HG03565 (cell line): ENCODE measurements around the gene PTPRN2.
"Not testable (repeated sequence)": the region's sequence is repeated elsewhere in the genome, so short reads cannot be mapped to it uniquely, and the experiment has no call there.

ENCODE experiments used
- ATAC-seq: cut with Tn5 transposase; IDR thresholded peaks from one replicate; pipeline ENCODE4 v1.9.1; 2021; ENCODE audit warnings: mild to moderate bottlenecking, moderate library complexity; ENCODE audit not compliant: unreplicated experiment

Gene PTPRN2

GRCh38 chr7:158406801-158407200, 180.8 kb downstream of the PTPRN2 start:
- no peak for ATAC-seq

DNA sequence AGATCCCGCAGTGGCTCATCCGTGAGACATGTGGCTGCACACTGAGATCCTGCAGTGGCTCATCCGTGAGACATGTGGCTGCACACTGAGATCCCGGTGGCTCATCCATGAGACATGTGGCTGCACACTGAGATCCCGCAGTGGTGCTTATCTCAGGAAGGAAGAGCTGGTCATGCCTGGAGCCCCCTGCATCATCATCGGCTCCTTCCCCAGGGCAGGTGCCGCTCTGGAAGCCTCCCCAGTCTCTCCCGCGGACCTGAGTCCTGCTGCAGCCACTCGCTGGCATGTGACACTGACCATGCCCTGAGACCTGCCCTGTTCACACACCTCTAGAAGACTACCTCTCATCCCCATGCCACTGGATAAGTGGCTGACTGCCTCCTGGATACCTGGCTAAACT, 181.3 kb downstream of the PTPRN2 start:
- ATAC-seq: no peak

GRCh38 chr7:158405771-158406170, 181.9 kb downstream of the PTPRN2 start:
- not testable (repeated sequence) for ATAC-seq

GRCh38 chr7:158405324-158405723, 182.3 kb downstream of the PTPRN2 start:
- ATAC-seq: no peak

DNA sequence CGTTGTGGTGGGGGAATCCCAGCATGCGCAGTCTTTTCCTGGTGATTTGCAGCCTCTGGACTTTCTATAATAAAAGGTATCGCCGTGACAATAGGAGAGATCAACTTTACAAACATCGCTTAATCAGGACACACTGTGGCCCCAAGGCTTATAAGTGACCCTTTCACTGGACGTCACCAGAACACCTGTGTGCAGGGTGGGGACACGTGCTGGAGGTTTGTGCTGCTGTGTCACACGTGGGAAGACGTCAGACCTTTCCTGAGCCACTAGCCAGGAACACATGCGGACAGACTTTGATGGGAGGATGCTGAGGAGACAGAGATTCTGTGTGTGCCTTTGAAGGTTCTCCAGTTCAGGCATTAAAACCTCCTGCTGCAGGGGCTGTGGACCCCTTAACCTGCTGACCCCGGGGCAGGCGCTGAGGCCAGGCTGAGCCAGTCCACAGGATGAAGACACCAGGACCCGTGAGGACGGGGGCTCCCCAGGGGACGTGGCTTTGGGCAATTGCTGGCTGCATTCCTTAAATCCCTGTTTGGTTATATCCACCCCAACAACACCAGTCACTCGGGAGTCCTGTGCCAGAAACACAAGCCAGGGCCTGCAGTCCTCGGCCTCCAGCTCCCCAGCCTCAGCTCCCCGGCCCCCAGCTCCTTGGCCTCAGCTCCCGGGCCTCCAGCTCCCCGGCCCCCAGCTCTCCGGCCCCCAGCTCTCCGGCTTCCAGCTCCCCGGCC, 183.4 kb downstream of the PTPRN2 start:
- ATAC-seq: no peak

GRCh38 chr7:158403013-158403821, 184.4 kb downstream of the PTPRN2 start:
- ATAC-seq: no peak

DNA sequence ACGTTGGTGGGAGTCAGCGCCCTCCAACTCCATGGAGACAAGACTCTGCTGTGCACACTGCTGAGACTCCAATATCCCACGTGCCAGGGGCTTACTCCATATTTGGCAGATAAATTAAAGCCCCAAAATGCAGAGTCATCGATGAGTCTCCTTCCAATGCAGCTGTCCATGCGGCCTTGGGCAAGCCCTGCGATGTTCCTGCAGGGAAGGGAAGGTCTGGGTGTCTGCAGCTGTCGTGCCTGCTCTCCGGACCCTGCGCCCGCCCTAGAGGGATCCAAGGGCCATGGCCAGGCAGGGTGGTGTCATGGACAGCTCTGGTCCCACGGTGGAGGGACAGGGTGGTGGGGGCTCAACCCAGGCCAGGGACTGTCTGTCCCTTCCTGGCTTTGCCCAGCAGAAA, 185.2 kb downstream of the PTPRN2 start:
- ATAC-seq: no peak

DNA sequence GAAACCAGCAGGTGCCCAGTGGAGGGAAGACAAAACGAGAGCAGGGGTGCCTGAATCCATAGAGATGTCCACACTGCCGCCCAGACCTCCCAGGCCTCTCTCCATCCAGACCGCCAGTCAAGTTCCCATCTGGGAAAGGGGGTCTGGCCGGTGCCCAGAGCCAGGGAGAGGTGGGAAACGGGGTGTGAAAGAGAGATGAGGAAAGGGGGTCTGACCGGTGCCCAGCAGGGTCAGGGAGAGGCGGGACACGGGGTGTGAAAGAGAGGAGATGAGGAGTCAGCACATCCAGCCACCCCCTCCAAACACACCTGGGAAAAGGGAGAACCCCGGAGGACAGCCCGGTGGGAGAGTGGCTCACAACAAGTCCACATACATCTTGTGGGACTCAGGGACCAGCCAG, 185.8 kb downstream of the PTPRN2 start:
- ATAC-seq: no peak

DNA sequence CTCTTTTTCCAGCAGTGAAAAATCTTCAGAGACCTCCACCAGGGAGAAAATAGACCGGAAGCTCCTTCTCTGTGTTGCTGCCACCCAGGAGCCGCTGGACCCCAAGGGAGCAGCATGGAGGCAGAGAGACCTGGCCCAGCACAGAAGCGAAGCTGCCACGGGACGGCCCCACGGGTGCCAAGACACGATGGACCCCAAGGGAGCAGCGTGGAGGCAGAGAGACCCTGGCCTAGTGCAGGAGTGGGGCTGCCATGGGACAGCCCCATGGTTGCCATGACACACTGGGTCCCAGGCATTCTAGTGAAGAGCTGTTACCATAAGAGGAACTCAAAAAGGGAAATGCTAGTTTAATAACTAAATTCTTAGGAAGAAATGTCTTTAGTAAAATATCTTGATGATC, 186.3 kb downstream of the PTPRN2 start:
- ATAC-seq: no peak

DNA sequence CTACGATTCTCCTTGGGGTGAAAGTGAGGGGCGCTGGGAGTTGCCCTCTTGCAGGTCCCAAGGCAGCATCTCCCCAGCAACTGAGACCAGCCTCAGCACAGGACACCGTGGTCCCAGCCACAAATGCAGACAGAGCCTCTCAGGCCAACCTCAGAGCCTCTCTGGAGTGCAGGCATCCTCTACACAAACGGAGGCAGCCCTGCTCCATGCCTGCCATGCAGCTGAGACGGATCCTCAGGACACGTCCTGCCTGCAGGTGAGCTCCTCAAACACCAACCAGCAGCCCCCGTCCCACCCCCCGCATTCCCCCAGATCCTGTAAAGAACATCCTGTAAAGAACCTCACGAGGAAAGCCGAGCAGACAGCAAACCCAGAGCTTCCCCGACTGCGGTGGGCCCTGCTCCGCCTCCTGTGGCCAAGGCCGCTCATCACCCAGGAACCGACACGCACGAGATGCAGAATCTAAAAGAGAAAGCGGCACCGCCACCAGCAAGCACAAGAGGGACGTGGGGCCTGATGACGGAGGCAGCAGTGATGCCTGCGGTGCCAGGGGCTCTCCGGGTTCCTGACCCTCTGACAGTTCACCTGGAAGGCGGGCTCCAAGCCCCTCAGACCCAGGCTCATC, 186.9 kb downstream of the PTPRN2 start:
- ATAC-seq: no peak

DNA sequence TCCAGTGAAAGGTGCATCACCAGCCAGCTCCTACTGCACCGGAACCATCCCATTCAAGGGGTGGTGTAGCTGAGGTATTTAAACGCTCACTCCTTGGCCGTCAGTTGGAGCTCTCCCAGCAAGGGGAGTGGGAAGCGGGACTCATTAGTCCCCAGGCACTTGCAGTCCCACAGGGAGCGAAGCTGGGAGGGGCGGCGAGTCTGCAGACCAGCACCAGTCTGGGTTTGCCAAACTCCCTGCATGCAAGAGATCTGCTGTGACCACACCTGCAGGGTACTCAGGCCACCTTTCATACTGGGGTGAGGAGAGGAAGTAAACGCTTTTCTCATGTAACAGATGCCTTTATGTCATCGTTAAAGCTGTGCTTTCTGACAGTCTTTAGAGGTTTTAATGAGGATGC, 187.9 kb downstream of the PTPRN2 start:
- no peak for ATAC-seq

DNA sequence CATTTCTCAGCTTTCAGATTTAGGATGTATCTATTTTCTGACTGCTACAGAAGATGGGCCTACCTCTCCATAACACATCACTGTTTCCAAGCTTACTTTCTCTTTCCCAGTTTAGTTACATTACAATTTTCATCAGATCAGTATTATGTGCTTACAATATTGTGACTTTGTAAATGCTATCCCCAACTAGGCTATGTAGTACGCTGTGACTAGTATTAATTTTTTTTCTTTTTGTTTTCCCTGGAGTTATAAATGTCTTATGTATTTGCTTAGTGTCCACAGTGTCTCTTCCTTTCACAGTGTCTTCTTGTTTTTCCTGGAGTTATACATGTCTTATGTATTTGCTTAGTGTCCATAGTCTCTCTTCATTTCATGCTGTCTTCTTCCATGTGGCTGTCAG, 188.9 kb downstream of the PTPRN2 start:
- ATAC-seq: no peak

DNA sequence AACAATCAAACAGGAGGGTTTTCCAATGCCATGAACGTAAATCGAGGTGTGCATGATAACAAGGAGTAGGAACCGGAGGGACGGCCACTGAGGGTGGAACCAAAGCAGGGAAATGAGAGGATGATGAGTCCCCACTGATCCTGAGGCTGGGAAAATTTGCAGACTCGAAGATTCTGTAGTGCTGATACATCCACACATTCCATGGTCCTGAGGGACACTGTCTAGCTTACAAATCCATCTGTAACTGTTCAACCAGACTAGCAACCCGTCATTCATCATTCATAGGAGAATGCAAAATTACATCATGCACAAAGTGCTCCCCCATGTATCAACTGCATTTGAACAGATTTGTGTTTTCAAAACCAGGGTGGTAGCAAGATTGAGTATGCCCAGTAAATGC, 189.7 kb downstream of the PTPRN2 start:
- ATAC-seq: no peak

- ATAC-seq: no peak
Observed at GRCh38 chr7:158396982-158397862, 190.4 kb downstream of the PTPRN2 start.

GRCh38 chr7:158396301-158396905, 191.2 kb downstream of the PTPRN2 start:
- ATAC-seq: no peak

- no peak for ATAC-seq
Observed at GRCh38 chr7:158395780-158396278, 191.8 kb downstream of the PTPRN2 start.

DNA sequence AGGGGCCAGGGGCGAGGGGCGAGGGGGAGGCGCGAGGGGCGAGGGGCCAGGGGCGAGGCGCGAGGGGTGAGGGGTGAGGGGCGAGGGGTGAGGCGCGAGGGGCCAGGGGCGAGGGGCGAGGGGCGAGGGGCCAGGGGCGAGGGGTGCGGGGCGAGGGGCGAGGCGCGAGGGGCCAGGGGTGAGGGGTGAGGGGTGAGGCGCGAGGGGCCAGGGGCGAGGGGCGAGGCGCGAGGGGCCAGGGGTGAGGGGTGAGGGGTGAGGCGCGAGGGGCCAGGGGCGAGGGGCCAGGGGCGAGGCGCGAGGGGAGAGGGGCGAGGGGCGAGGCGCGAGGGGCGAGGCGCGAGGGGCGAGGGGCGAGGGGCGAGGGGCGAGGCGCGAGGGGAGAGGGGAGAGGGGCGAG, 192.3 kb downstream of the PTPRN2 start:
- ATAC-seq: no peak

DNA sequence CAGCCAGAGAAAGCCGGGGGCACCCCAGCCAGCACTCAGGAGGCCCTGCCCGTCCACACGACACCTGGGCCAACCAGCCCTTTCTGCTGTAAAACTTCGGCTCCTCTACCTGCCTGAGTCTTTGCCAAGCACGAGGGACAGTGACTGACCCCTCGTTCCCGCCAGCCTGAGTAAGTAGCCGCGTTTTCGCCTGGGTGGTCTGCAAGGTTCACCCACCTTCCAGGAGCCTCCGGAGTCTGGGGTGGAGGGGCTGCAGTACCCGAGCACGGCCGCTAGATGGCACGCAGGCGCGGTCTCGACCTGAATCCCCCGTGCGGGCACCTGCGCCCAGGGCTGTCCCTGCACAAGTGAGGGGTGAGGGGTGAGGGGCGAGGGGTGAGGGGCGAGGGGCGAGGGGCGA, 192.7 kb downstream of the PTPRN2 start:
- no peak for ATAC-seq

DNA sequence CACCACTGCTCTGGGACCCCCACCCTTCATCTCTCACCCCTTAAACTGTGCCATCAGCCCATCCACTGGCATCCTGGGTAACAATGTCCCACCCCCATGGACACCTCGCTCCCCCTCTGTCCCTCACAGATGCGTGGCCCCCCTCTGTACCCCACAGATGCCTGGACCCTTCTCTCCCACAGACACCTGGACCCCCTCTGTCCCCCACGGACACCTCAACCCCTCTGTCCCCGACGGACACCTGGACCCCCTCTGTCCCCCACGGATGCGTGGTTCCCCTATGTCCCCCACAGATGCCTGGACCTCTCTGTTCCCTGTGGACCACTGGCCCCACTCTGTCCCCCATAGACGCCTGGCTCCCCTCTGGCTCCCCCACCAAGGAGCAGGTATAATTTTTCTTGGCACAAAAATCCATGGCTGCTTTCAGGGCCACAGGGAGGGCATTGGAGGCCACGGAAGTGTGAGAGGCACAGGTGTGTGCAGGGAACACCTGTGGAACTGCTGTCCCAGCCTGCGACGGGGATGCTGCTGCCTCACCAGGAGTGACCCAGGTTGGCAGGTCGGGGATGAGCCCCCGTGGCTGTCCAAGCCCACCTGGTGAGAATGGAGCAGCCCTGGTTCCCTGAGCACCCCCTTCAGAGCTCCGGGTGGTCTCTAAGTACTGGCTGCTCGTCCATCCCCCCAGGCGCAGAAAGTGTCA, 193.5 kb downstream of the PTPRN2 start:
- ATAC-seq: no peak

DNA sequence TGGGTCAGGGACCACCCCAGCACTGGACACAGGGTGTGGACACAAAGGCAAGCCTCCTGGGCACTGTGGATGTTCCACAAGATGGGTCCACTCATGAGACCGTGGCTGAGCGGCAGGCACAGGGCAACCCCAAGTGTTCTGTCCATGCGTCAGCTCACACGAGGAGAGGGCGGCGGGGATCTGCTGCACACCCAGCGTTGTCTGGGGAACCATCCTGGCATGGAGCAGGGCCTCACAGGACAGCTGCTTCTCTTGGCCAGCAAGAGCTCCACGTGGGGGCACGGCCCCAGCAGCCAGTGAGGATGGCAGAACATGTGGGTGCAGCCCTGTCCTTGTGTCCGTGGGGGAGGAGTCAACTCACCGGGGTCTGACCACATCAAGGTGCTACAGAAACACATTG, 195.4 kb downstream of the PTPRN2 start:
- no peak for ATAC-seq
